A549 (cell line): ENCODE data around the gene STRBP.

Experiments used
- MAZ ChIP-seq: fragments of 150-350 bp; IDR thresholded peaks from 2 replicates; pipeline ENCODE4 v1.6.1; 2014; ENCODE audit warnings: antibody characterized with exemption, low read depth, low read length, borderline replicate concordance
- POLR2A ChIP-seq: IDR thresholded peaks from 2 replicates; pipeline ENCODE4 v1.6.1; 2012; ENCODE audit warnings: mild to moderate bottlenecking, low read length
- RFX5 ChIP-seq: fragments of 450-650 bp; IDR thresholded peaks from 2 replicates; pipeline ENCODE4 v1.7.1; 2014; ENCODE audit warnings: antibody characterized with exemption, mild to moderate bottlenecking, moderate library complexity

DNA sequence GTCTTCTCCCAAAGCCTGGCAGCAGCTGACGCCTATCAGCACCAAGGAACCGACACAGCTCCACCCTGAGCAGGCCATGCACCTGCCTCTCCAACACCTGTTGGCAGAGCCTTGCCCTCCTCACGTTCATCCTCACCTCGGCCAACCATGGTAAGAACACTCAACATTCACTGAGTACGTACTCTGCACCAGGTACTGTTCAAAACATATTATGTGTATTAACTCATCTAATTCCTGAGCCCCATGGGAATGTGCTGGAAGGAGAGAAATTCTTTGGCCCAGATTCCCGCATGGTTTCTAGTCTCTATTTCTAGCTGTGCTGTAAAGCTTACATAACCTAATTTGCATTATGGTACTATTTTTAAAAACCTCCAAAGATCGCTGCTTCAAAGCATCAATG lies 148.8 kb downstream of the STRBP start:
- TF ChIP-seq MAZ (no peak), RFX5 (no peak), POLR2A (no peak)
